Eye (tissue), 1 donor: ENCODE data around the gene PATJ.
"Not testable (repeated sequence)": the region's sequence is repeated elsewhere in the genome, so short reads cannot be mapped to it uniquely, and the experiment has no call there.

Experiments used
- DNase-seq: peaks from one replicate; pipeline ENCODE4 v3.0.0-alpha.2; 2015

The PATJ gene

DNA sequence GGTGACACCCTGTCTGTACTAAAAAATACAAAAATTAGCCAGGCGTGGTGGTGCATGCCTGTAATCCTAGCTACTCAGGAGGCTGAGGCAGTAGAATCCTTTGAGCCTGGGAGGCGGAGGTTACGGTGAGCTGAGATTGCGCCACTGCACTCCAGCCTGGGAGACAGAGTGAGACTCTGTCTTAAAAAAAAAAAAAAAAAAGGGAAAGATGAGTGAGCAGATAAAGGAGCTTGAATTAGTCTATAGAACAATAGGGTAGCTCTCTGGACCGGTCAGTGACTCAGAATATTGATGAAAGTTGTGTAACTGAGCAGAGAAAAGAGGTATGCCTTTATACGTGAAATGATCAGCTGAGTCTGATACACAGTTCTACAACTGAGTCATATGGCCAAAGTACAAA lies 95.3 kb downstream of the PATJ start:
- DNase-seq: not testable (repeated sequence)

DNA sequence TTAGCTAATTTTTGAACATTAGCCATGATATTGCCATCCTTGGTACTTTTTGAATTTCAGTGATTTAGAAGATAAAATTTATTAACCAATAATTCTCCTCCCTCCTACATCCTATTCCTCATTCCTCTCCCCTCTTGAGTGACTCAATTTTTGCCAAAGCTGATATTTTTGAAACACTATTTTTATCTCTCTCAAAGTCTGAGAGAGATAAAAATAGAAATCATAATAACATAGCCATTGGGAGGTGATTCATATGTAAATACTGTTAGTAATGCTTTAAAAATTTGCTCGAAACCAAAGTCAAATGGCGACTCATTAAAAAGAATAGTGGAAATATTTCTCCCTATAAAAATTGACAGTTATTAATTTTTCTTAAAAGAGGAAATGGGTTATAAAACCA lies 97.4 kb downstream of the PATJ start:
- no peak for DNase-seq

DNA sequence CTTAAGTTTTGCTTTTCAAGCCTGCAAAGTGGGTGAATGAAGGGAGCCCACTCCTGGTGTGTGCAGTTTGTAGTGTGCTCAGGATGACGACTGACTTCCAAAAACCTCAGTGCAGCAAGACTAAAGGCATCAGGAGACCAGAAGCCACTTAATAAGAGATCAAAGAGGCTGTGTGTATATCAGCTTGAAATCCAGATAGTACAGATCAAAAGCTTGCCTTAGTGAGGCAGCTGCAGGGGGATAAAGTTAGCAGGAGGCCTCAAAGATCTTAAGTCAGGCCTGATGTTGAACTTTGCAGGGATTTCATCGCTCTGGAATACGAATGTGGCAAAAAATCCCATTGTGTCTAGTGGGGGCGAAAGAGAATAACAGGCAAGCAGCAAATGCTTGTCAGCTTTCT lies 99.8 kb downstream of the PATJ start:
- peak; percentile 30 for DNase-seq

DNA sequence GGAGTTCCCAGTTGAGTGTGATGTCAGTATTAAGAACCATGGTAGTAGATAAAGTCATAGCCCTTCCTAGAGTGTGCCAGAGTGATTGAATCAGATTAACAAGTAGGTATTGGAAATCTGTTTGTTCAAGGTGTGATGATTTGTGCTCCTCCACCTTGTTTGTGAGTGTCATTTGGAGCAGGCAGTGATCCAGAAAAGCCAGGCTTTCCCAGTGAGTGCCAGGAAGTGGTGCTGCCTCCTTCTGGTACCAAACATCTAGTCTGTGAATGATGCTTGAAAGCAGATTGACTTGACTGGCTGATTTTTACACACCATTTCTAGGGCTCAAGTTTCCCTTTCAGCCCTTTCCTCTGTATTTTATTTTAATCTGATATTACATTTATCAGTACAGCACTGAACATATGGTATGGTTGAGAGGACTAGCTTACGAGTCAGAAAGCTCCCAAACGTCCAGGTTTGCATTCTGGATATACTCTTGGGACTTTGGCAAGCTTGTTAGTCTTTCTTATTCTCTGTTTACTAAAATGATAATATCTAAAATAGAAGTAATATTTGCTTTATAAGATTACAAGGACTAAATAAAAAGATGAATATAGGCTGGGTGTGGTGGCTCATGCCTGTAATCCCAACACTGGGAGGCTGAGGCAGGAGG lies 100.7 kb downstream of the PATJ start:
- no peak for DNase-seq

DNA sequence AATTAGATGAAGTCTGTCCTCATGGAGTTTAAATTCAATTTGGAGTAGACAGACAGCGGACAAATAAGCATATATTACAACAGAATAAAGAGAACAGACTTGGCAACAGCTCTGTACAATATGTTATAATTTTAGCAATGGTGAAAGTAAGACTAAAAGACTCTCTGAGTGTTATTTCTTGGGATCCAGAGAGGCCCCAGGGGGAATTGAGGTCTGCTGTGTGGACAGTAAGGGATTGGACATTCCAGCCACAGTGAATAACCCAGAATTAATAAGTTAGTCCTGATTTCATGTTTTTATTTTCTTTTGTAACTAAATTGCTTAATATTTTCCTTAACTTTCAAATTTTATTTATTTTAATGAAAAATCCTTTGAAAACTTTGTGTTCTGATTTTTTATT lies 101.7 kb downstream of the PATJ start:
- no peak for DNase-seq

DNA sequence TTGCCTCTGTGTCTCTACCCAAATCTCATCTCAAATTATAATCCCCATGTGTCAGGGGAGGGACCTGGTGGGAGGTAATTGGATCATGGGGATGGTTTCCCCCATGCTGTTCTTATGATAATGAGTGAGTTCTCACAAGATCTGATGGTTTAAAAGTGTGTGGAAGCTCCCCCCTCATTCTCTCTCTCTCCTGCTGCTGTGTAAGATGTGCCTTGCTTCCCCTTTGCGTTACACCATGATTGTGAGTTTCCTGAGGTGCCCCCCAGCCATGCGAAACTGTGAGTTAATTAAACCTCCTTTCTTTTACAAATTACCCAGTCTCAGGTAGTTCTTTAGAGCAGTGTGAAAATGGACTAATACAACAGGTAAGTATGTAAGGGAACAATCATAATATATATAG lies 102.4 kb downstream of the PATJ start:
- DNase-seq: not testable (repeated sequence)

DNA sequence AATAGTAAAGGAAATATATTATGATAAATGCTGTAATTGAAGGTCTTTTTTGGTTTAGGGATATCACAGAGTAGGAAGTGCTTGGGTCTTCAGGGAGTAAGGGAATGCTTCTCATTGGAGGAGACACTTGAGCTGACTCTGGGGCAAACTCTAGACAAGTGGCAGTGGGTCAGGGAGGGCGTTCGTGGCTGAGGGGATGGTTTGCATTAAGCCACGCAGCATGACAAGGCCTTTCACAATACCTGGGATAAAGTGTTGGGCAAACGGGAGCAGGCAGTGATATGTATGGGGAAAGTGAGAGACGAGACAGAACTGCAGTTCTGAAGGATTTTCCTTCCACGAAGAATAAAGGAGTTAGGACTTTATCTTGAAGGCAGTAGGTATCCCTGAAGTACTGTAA lies 109.0 kb downstream of the PATJ start:
- no peak for DNase-seq

DNA sequence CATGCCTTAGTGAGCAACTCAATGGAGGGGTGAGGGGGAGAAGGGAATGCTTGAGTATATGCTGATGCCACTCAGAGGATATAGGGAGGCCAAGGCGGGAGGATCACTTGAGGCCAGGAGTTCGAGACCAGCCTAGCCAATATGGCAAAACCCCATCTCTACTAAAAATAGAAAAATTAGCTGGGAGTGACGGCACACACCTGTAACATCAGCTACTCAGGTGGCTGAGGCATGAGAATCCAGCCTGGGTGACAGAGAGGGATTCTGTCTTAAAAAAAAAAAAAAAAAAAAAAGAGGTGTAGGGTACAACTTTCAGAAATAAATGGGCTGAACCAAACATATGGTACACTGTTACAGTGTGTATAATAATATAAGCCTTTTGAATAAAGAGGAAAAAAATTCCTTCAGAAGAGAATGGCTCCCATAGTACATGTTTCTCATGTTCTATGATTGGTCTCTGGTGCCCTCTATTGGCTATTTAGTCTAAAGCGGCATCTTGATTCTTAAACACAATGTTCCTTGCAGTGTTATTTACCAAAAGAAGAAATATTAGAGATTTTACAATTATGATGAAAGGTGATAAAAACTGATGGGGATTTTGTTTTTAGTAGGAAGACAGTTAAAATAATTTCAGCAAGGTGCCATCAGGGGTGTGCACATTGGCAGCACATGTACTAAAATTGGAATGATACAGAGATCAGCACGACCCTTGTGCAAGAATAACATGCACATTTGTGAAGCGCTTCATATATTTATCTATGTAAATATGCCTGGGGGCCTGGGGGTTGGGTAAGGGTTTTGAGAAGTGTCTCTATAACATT lies 109.8 kb downstream of the PATJ start:
- peak; percentile 91 for DNase-seq

DNA sequence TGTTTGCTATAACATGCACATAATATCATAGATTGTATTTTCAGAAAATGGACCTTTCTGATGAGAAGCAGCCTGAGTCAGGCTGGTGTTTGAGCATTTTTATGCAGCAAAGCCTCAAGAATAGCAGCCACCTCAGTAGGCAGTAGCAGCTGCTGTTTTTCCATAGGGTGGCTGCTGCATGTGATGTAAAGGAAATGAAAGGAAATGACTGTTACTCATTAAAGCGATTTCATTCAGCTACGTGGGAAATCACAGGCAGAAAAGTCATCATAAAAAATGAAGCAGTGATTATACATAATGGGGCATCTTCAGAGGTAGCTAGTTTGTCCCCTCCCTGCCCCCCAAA lies 110.4 kb downstream of the PATJ start:
- no peak for DNase-seq

DNA sequence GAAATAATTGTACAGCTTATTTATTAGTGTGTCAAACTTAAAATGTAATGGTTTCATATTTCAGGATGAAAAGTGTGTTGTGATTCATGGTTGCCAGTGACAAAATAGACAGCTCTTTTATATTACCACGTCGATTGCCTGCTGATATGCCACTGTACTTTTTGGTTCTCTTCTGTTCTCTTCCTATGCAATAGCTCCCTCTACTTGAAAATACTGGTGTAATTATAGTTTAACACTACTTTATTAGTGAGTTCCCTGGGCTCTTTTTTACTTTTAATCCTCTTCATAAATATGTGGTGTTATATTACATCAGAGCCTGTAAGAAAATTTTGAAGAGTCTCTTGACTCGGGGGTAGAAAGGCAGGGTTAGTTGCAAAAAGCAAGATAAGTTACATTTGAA lies 111.3 kb downstream of the PATJ start:
- peak; percentile 55 for DNase-seq

DNA sequence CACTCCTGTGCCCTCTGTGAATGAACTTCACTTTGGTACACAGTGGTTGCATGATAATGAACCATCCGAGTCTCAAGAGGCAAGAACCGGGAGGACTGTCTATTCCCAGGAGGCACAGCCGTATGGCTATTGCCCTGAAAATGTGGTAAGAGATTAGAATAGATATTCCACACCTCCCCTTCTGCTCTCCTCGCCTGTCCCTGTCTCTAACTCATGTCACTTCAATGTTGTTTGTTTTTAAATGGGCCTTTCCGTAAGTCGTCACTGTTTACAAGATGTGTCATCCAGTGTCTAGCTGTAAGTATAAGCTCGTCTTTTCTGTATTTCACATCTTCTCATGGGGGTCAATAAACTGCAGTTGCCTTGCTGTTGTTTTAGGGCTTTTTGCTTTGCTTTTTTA lies 122.2 kb downstream of the PATJ start:
- DNase-seq: no peak

DNA sequence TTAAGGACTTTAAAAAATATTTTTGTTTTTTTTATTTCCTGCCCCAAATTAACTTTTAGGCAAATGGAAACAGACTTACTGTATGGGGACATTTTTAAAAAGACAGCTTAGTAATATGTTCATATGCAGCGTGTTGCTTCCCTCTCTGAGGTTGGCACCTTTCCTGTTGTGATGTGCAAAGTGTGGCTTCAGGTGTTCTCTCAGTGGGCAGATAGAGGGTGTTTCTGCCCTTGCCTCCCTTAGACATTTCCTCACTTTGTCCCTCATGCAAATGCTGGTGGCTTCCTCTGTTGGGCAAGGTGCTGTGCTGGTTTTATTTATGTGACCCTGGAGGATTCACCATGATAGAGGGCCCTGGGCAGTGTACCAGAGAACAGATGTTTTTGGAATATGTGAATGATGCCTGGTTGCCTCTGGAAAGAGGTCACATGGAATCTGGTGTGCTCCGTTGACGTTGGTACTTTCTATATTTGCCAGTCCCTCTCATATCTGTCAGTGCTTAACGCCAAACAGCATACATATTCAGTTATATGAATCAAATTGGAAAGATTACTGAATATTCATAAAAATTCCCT lies 123.5 kb downstream of the PATJ start:
- no peak for DNase-seq

DNA sequence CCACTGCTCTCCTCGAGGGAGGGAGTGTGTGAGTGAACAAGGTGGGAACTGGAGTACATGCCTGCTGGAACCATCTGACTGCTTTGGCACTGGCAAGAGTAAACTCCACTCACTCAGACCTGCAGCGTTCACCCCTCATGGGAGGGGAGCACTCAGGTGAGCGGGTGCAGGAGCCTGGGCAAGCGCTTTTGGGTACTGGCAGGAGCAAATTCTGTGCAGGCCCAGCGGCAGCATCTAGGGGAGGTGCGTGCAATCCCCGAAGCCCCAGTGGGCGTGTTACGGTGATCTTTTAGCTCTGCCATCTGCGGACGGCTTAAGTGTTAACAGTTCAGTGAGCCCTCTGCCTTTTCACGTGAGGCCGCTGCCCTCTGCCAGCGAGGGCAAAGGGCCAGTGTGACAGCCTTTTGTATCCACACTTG lies 127.4 kb downstream of the PATJ start:
- no peak for DNase-seq

DNA sequence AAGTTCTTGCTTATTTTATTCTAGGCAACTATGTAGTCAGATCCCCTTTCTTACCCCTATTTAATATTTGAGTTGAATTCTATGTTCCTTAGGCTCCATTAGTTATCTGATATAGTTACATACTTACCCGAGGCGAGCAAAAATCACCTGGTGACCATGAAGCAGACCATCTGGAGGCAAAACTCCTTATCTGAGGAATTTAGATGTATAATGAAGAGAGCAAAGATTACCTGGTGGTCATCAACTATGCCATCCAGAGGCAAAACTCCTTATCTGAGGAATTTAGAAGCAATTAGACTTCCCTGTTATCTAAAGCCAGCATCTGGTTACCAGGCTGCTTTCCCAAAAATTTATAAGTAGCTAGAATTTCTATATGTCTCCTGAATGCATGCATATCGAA lies 129.9 kb downstream of the PATJ start:
- DNase-seq: no peak

DNA sequence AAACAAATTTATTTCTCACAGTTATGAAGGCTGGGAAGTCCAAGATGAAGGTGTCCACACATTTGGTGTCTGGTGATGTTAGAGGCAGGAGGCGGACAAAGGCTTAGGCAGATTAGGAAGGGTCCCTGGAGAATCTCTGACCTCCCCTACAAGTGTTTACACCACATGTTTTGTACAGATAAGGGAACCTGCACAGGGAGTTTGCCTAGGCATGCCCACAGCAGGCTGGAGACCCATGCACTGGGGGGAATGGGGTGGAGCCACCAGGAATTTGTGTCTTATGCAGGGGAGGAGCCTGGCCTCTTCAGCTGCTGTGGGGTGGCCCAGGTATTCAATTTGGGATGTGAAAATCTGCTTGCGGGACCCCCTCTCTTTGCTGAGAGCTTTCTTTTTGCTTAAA lies 131.3 kb downstream of the PATJ start:
- no peak for DNase-seq

DNA sequence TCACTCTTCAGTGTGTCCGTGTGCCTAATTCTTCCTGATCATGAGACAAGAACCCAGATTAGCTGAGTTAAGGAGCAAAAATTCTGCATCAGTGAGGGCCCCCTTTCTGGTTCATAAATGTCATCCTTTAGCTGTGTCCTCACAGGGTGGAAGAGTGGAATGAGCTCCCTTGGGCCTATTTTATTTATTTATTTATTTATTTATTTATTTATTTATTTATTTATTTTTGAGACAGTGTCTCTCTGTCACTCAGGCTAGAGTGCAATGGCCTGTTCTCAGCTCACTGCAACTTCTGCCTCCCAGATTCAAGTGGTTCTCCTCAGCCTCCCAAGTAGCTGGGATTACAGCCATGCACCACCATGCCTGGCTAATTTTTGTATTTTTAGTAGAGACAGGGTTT lies 131.7 kb downstream of the PATJ start:
- no peak for DNase-seq

DNA sequence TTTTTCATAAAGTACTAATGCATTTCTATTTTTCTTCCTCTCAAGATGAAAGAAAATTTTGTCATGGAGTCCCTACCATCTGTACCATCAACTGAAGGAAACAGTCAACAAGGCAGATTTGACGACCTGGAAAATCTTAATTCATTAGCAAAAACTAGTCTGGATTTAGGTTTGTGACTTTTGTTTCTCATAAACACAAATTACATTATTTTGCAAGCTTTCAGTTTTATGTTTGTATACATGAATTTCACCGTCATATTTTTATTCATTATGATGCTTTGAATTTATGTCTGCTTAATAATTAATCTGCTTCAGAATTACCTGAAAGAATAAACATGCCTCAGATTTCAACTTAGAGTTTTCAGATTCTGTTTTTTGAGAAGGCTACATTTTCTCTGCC lies 132.9 kb downstream of the PATJ start:
- no peak for DNase-seq

DNA sequence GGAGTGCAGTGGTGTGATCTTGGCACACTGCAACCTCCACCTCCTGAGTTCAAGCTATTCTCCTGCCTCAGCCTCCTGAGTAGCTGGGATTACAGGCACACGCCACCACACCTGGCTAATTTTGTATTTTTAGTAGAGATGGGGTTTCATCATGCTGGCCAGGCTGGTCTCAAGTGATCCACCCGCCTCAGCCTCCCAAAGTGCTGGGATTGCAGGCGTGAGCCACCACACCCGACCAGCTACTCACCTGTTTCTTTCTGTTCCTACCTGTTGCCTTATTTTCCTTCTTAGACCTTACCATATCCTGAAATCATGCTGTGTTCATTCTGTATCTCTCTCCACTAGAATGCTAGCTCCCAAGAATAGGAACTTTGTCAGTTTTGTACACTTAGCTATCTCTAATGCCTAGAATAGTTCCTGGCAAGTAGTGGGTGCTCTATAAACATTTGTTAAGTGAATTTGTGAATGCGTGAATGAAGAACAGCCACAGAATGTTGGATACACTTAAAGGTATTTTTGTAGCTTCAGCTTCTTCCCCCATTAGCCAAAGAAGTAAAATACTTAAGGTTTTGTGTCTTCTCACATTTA lies 137.7 kb downstream of the PATJ start:
- not testable (repeated sequence) for DNase-seq

DNA sequence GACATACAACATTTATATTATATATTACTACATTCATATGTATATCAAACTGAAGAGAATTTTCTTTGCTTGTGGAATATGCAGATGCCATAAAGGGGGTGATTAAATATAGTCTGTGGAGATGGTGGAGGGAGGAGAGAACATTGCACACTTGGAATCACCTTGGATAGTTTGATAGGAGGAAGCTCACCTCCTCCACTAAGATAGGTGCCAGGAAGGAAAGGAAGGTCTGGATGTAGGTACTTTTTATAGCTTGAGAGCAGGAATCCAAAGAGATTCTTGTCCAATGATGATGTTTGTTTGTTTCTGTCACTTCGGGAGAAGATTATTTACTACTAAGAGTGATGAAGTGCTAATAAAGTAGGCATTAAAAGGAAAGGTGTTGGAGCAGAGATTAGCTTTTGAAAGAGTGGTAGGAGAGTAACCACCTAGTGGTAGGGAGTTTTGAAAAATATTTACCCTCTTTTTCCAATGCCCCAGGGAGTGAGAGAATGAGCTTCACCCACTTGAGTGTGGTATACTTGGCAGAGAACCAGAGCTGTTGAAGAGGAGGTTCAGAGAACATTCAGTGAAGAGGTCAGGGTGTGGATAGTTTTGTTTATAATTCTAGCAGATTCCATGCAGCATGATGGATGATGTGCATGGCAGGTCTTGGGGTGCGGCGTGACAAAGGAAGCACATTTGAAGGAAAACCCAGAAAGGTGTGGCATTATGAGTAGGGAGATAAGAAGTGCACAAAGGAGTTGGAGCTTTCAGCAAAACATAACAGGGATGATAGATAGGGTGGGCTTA lies 145.0 kb downstream of the PATJ start:
- no peak for DNase-seq

DNA sequence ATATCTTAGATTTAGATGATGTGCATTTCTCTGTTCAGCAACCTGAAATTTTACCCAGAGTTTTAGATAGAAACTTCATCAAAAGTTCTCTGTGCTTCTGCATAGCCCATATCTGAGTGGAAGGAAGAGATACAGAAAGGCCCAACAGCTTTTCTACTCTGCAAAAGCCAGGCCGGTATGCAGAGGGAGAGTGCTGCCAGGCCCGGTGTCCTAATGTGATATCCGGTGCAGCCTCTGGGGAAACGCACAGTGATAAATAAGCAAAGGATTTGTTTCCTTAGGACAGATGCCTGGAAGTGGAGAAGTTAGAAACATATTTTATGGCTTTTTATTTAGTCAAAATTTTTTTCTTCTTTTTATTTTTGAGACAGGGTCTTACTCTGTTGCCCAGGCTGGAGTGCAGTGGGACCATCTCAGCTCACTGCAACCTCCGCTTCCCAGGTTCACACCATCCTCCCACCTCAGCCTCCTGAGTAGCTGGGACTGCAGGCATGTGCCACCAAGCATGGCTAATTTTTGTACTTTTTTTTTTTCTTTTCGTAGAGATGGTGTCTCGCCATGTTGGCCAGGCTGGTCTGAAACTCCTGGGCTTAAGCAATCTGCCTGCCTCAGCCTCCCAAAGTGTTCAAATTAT lies 145.8 kb downstream of the PATJ start:
- DNase-seq: no peak

DNA sequence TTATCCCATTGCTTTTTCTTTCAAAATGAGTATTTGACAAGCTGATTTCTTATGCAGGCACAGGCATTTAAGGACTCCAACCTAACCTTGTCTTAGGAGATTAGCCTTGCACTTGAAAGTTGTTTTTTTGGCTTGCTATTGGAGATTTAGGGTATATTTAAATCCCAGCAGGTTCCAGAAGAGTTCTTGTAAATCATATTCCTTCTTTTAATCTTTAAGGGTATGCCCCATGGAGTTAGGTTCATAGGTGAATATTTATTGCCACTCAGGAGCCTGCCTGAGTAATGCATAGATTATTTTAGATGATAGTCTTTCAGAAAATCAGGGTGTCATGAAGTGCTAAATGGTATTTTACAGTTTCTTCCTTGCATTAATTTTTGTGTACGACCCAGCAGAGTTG lies 146.5 kb downstream of the PATJ start:
- no peak for DNase-seq

DNA sequence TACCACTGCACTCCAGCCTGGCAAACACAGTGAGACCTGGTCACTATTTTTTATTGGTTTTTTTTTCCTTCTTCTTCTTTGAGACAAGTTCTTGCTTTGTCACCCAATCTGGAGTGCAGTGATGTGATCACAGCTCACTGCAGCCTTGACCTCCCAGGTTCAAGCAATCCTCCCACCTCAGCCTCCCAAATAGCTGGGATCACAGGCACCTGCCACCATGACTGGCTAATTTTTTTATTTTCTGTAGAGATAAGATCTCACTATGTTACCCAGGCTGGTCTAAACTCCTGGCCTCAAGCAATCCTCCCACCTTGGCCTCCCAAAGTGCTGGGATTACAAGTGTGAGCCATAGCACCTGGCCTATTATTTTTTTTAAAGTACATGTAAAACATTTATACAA lies 148.2 kb downstream of the PATJ start:
- DNase-seq: not testable (repeated sequence)

DNA sequence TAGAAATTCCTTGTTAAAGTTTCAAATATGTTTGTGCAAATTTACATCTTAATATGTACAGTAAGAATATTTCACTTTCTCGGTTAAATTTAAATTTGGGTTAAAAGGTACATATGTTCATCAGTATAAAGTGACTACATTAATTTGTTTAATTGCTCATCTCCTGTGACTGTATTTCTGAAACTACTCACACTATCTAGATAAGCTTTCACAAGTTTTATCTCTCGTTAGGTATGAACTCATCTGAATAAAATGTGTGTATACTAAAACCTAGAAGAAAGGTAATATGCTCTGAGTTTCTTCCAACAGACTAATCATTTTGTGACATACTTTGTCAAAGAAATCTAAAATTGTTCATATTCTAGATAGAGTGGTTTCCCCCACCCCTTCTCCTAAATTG lies 150.7 kb downstream of the PATJ start:
- DNase-seq: no peak
